CD4-positive, alpha-beta memory T cell (primary cell): ENCODE results near the gene COLEC11. TPM values are rescaled to one million over a fixed set of nuclear protein-coding genes. Genes with fewer than 3 reads are reported as not detected.

Source experiments
- CTCF ChIA-PET: fragments of 350-600 bp; sonication (Branson Sonifier 250); formaldehyde crosslinking; loops from one replicate; lab custom pipeline; 2021; ENCODE audit warnings: inconsistent platforms; ENCODE audit not compliant: partially characterized antibody; lab: Charles Lee
- POLR2A ChIA-PET: fragments of 350-600 bp; sonication (Branson Sonifier 250); formaldehyde crosslinking; loops from one replicate; lab custom pipeline; 2021; ENCODE audit not compliant: partially characterized antibody; lab: Charles Lee
- DNase-seq, 5 donors: peaks; one replicate each; pipeline versions ENCODE4 v3.0.0 to v3.0.0-alpha.2; 2020 to 2022; ENCODE audit warnings: mixed read lengths in 1 of 5
- H3K27ac ChIP-seq: one replicate; pipeline ENCODE4 v1.7.0; 2013; ENCODE audit warnings: low read depth, low read length
- H3K27me3 ChIP-seq: 2 replicates; pipeline ENCODE4 v1.7.0; 2013; ENCODE audit warnings: mild to moderate bottlenecking, low read length, moderate library complexity; ENCODE audit not compliant: insufficient read depth
- H3K36me3 ChIP-seq: 2 replicates; pipeline ENCODE4 v1.7.0; 2013; ENCODE audit warnings: mild to moderate bottlenecking, low read length, moderate library complexity; ENCODE audit not compliant: insufficient read depth
- H3K4me1 ChIP-seq: 2 replicates; pipeline ENCODE4 v1.7.0; 2013; ENCODE audit warnings: mild to moderate bottlenecking, low read length, moderate library complexity; ENCODE audit not compliant: insufficient read depth
- H3K4me3 ChIP-seq, 2 donors: one replicate each; pipeline ENCODE4 v1.7.0; 2013; ENCODE audit warnings: low read length in 2 of 2, mild to moderate bottlenecking in 1 of 2
- H3K9me3 ChIP-seq, 2 donors: one replicate each; pipeline ENCODE4 v1.7.0; 2013; ENCODE audit warnings: low read length in 2 of 2, control low read depth in 1 of 2; ENCODE audit not compliant: control insufficient read depth in 1 of 2
- H3K27ac Mint-ChIP-seq, 7 donors: one replicate each; pipeline ENCODE4 v1.8.0; 2020 to 2021; ENCODE audit warnings: mixed read lengths in 7 of 7, mild to moderate bottlenecking in 6 of 7, inconsistent platforms in 3 of 7, moderate library complexity in 3 of 7
- H3K27me3 Mint-ChIP-seq, 2 donors: one replicate each; pipeline ENCODE4 v1.8.0; 2020 to 2021; ENCODE audit warnings: mixed read lengths in 2 of 2
- H3K36me3 Mint-ChIP-seq, 2 donors: one replicate each; pipeline ENCODE4 v1.8.0; 2020 to 2021; ENCODE audit warnings: mixed read lengths in 2 of 2, inconsistent platforms in 1 of 2, mild to moderate bottlenecking in 1 of 2
- H3K4me1 Mint-ChIP-seq, 4 donors: one replicate each; pipeline ENCODE4 v1.8.0; 2020 to 2021; ENCODE audit warnings: mixed read lengths in 4 of 4, mild to moderate bottlenecking in 1 of 4
- H3K4me3 Mint-ChIP-seq, 8 donors: one replicate each; pipeline ENCODE4 v1.8.0; 2020 to 2021; ENCODE audit warnings: mixed read lengths in 8 of 8, mild to moderate bottlenecking in 7 of 8, moderate library complexity in 6 of 8, inconsistent platforms in 3 of 8
- H3K9me3 Mint-ChIP-seq, 8 donors: one replicate each; pipeline ENCODE4 v1.8.0; 2020 to 2021; ENCODE audit warnings: mixed read lengths in 8 of 8, mild to moderate bottlenecking in 5 of 8, inconsistent platforms in 3 of 8, moderate library complexity in 1 of 8
- intact Hi-C: fragments of 100-400 bp; cut with micrococcal nuclease; formaldehyde crosslinking; loops from one replicate; pipeline ENCODE4 v1.15.1; 2023
- polyA plus RNA-seq, 2 donors: library from polyadenylated mRNA; unstranded; fragments of 300-500 nt; fragmentation: Illumina TruSeq; gene quantifications; one replicate each; pipeline ENCODE4 v1.2.3, GENCODE V29; 2021
- total RNA-seq, 2 experiments: library from RNA; stranded (reverse); gene quantifications; one replicate each; pipeline ENCODE4 v1.2.3, GENCODE V29; 2021

Gene COLEC11
- total and polyA plus RNA-seq, 4 experiments from 2014 or later, result 0.30 TPM; not detected in 3

DNA sequence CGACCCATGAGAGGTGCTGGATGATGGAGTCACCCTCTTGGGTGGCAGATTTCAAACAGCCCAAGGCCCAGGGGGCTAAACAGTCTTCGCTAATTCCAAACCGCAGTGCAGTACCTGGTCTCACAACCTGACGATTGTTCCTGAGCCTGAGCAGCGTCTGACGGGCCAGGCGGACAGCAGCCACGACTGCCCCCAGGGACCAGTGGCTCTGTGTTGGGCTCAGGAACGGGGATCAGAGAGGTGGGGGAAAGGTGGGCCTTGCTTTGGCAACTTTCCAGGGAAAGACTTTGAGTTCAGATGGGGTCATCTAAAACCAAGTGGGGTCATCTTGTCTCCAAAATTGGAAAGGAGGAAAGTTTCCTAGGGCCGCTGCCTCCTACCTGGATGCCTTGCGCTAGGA, 492 bp downstream of the COLEC11 start:
- ChIA-PET POLR2A (no interaction called here), CTCF (no interaction called here)
- peaks cover 0 to 5% of the 10 kb centered on the region in 2 donors for H3K36me3 Mint-ChIP-seq
- no peak overlapping the region for H3K4me3 ChIP-seq
- H3K9me3 Mint-ChIP-seq, result no peaks in the 10 kb centered on the region
- intact Hi-C loops, result no loop called here
- no peaks in the 10 kb centered on the region for H3K36me3 ChIP-seq
- peaks cover 0 to 2% of the 10 kb centered on the region in 2 donors for H3K27me3 Mint-ChIP-seq
- no peak overlapping the region for H3K27ac ChIP-seq
- no peaks in the 10 kb centered on the region for H3K27me3 ChIP-seq
- peaks cover 0 to 5% (median 0%) of the 10 kb centered on the region in 4 donors for H3K4me1 Mint-ChIP-seq
- no peak overlapping the region for H3K27ac Mint-ChIP-seq
- no peaks in the 10 kb centered on the region for H3K9me3 ChIP-seq
- no peak for DNase-seq
- H3K4me3 Mint-ChIP-seq, result no peak overlapping the region
- H3K4me1 ChIP-seq, result no peaks in the 10 kb centered on the region

DNA sequence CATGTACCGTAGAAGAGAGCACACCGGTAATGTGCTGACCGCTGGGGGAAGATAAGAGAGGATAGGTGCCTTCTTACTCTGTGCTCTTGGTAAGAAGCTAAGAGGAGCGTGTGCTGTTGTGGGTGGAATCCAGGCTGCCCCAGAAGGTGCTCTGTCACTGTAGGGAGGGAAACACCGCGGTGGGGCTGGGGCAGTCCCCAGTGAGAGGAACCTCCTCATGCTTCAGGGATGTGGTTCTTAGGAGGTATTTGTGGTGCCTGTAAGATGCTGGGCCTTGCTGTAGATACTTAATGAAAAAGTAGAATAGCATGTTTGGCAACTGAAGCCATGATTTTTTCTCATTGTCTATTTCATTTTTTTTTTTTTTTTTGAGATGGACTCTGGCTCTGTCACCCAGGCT, 1.1 kb downstream of the COLEC11 start:
- DNase-seq, result no peak
- H3K36me3 Mint-ChIP-seq, result peaks cover 0 to 5% of the 10 kb centered on the region in 2 donors
- ChIA-PET POLR2A (no interaction called here), CTCF (interaction anchor here (1.1 kb wide), 1 partner anchor 10 kb away, joined by 4 read pairs; no protein-coding TSS in a partner anchor)
- Histone ChIP-seq H3K9me3 (no peaks in the 10 kb centered on the region), H3K36me3 (no peaks in the 10 kb centered on the region), H3K27me3 (no peaks in the 10 kb centered on the region), H3K4me1 (no peaks in the 10 kb centered on the region), H3K27ac (no peak overlapping the region), H3K4me3 (no peak overlapping the region)
- H3K4me1 Mint-ChIP-seq, result peaks cover 0 to 5% (median 0%) of the 10 kb centered on the region in 4 donors
- H3K27ac Mint-ChIP-seq, result peak overlapping the region in 1 of 7 donors; percentile 40
- no peaks in the 10 kb centered on the region for H3K9me3 Mint-ChIP-seq
- peaks cover 0 to 2% of the 10 kb centered on the region in 2 donors for H3K27me3 Mint-ChIP-seq
- H3K4me3 Mint-ChIP-seq, result no peak overlapping the region
- intact Hi-C loops, result no loop called here

DNA sequence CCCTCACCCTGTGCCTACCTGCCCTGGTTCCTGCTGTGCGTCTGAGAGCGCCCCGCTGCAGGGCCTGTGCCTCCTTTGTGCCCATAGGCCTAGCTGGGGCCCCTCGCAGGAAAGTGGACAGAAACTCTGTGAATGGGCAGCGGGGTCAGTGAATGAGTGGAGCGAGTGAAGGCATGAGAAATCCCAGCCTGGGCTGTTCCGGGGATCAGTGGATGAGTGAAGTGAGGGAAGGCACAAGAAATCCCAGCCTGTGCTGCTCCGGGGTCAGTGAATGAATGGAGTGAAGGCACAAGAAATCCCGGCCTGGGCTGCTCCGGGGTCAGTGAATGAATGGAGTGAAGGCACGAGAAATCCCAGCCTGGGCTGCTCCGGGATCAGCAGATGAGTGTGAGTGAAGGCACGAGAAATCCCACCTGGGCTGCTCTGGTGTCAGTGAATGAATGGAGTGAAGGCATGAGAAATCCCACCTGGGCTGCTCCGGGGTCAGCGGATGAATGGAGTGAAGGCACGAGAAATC, 2.0 kb downstream of the COLEC11 start:
- Mint-ChIP-seq H3K4me1 (peaks cover 0 to 5% (median 0%) of the 10 kb centered on the region in 4 donors), H3K27ac (peak overlapping the region in 1 of 7 donors; percentile 55), H3K4me3 (no peak overlapping the region), H3K27me3 (peaks cover 0 to 2% of the 10 kb centered on the region in 2 donors), H3K9me3 (no peaks in the 10 kb centered on the region), H3K36me3 (peaks cover 0 to 5% of the 10 kb centered on the region in 2 donors)
- H3K36me3 ChIP-seq, result no peaks in the 10 kb centered on the region
- ChIA-PET CTCF (interaction anchor here (1.1 kb wide), 1 partner anchor 11 kb away, joined by 4 read pairs; no protein-coding TSS in a partner anchor), POLR2A (no interaction called here)
- H3K9me3 ChIP-seq, result no peaks in the 10 kb centered on the region
- H3K27ac ChIP-seq, result no peak overlapping the region
- no peak for DNase-seq
- no peak overlapping the region for H3K4me3 ChIP-seq
- H3K4me1 ChIP-seq, result no peaks in the 10 kb centered on the region
- intact Hi-C loops, result no loop called here
- H3K27me3 ChIP-seq, result no peaks in the 10 kb centered on the region

- peaks cover 0 to 3% of the 10 kb centered on the region in 2 donors for H3K36me3 Mint-ChIP-seq
- intact Hi-C loops, result no loop called here
- no peak overlapping the region for H3K4me3 Mint-ChIP-seq
- peaks cover 0 to 2% of the 10 kb centered on the region in 2 donors for H3K27me3 Mint-ChIP-seq
- ChIA-PET CTCF (no interaction called here), POLR2A (no interaction called here)
- Histone ChIP-seq H3K36me3 (no peaks in the 10 kb centered on the region), H3K4me1 (no peaks in the 10 kb centered on the region), H3K27me3 (no peaks in the 10 kb centered on the region), H3K9me3 (no peaks in the 10 kb centered on the region), H3K4me3 (no peak overlapping the region), H3K27ac (no peak overlapping the region)
- no peak for DNase-seq
- no peaks in the 10 kb centered on the region for H3K9me3 Mint-ChIP-seq
- H3K27ac Mint-ChIP-seq, result peak overlapping the region in 1 of 7 donors; percentile 30
- H3K4me1 Mint-ChIP-seq, result peaks cover 0 to 5% (median under 1%) of the 10 kb centered on the region in 4 donors
Measured at GRCh38 chr2:3597567-3597966, 2.7 kb downstream of the COLEC11 start.

DNA sequence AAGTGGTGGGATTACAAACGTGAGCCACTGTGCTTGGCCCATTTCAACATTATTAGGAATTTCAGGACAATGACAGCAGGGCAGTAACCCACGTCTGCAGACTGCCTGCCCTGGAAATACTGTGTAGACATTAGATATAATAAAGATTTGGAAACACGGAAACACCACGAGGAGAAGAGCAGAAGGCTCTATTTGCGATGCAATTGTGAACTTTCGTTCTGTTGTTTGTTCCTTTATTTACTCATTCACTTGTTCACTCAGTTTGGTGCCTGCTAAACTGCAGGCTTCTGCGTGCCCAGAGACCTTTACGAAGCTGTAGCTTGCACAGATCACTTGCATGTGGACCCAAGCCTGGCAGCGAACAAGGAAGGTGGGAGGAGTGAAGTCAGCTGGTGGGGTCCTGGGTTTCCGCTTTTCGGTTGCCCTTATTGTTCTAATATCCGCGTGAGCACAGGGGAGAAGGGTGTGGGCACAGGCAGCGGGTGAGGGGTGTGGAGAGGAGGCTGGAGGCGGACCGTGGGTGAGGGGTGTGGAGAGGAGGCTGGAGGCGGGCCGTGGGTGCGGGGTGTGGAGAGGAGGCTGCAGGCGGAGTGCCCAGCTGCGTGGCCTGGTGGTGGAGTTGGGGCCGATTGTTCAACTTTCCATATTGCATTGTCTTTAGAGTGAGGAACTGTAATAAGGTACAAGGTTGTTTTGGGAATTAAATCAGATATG, 3.4 kb downstream of the COLEC11 start:
- intact Hi-C loops, result no loop called here
- no peaks in the 10 kb centered on the region for H3K9me3 Mint-ChIP-seq
- Histone ChIP-seq H3K4me1 (no peaks in the 10 kb centered on the region), H3K36me3 (no peaks in the 10 kb centered on the region), H3K27me3 (no peaks in the 10 kb centered on the region), H3K27ac (no peak overlapping the region), H3K4me3 (no peak overlapping the region), H3K9me3 (no peaks in the 10 kb centered on the region)
- no peak for DNase-seq
- no peaks in the 10 kb centered on the region for H3K36me3 Mint-ChIP-seq
- no peak overlapping the region for H3K27ac Mint-ChIP-seq
- ChIA-PET CTCF (no interaction called here), POLR2A (no interaction called here)
- H3K4me3 Mint-ChIP-seq, result no peak overlapping the region
- H3K4me1 Mint-ChIP-seq, result peaks cover 0 to 5% (median under 1%) of the 10 kb centered on the region in 4 donors
- peaks cover 0 to 2% of the 10 kb centered on the region in 2 donors for H3K27me3 Mint-ChIP-seq

DNA sequence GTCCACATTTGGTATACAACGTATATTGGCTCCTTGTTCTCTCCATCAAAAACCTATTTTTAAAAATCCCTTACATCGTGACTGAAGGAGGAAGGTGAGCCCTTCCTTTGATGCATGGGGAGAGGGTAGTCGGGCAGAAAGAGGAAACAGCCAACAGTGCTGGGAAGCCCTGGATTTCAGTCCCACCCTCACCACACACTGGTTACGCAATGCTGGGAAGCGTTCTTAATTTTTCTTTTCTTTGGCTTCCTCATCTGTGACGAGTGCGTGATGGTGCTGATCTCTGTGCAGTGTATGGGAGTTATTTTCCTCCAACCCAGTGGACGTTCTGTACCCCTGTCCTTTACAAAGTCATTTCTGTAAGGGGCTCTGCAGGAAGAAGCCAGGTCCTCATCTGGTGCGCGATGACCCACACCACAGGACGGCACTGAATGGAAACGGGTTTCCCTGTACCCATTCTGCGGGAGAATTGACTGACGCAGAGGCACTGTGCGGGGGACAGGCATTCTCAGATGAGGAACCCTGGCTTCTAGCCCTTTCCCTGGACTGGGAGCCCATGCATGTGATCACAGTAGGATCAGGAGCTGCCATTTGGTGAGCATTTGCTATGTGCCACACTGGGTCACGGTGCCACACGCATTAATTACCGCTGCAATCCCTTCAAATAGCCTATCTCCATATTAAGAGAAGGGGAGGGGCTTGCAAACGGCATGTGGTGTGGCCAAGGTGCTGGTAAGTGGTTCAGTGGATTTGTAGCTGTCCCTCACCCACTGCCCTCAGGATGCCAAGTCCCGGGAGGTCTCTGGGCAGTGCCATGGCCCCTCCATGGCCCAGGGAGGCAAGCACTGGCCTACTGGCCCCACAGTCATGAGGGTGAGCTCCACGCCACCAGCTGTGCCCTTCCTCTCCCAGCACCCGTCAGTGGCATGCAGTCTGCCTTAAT, 4.3 kb downstream of the COLEC11 start:
- intact Hi-C loops, result no loop called here

More for the DNA sequence above, 4.3 kb downstream of the COLEC11 start:
- no peak for DNase-seq
- no peaks in the 10 kb centered on the region for H3K36me3 ChIP-seq
- no peak overlapping the region for H3K27ac ChIP-seq
- CTCF ChIA-PET, result no interaction called here
- Mint-ChIP-seq H3K9me3 (no peaks in the 10 kb centered on the region), H3K4me1 (peaks cover 0 to 5% (median under 1%) of the 10 kb centered on the region in 4 donors), H3K27me3 (peaks cover 0 to 2% of the 10 kb centered on the region in 2 donors), H3K36me3 (no peaks in the 10 kb centered on the region), H3K27ac (no peak overlapping the region), H3K4me3 (no peak overlapping the region)
- no peaks in the 10 kb centered on the region for H3K27me3 ChIP-seq
- POLR2A ChIA-PET, result no interaction called here
- no peak overlapping the region for H3K4me3 ChIP-seq
- H3K4me1 ChIP-seq, result no peaks in the 10 kb centered on the region
- no peaks in the 10 kb centered on the region for H3K9me3 ChIP-seq
